Stimulated activated CD4-positive, alpha-beta T cell treated with anti-CD3 and anti-CD28 coated beads, Interleukin-15, amount 100 ng/mL, for 48 hours (primary cell): ENCODE data around the gene APOBEC2.
"Not testable (repeated sequence)": the region's sequence is repeated elsewhere in the genome, so short reads cannot be mapped to it uniquely, and the experiment has no call there.

Source experiments
- DNase-seq, 2 donors: peaks; one replicate each; pipeline ENCODE4 v3.0.0-alpha.2; 2020; ENCODE audit warnings: low read depth in 2 of 2

The APOBEC2 gene

DNA sequence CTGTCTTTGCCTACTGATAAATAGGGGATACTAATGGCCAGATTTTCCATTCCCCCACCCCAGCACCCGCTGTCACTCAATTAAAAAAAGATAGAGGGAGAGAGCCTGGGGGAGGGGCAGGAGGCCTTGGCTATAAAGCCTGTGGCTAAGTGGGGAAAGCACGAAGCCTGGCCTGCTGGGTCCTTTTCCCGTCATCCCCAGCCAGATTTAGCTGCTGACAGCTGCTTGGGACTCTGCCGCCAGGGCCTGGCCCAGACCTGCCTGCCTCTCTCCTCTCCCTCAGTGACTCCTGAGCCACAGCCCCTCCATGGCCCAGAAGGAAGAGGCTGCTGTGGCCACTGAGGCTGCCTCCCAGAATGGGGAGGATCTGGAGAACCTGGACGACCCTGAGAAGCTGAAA is at the start of gene APOBEC2:
APOBEC2 (plus strand) TSS at position 162 of the 400 bp plus-strand sequence; CDS start at position 308, 146 bp downstream.
- no peak for DNase-seq

DNA sequence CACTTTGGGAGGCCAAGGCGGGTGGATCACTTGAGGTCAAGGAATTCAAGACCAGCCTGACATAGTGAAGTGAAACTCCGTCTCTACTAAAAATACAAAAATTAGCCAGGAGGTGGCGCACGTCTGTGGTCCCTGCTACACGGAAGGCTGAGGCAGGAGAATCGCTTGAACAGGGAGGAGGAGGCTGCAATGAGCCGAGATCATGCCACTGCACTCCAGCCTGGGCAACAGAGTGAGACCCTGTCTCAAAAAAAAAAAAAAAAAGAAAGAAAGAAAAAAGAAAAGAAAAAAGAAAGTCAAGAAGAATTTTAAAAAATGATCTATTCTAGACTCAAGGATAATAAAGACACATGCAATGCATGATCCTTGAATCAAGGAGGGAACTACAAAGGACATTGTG is 46.8 kb upstream of the APOBEC2 start:
- DNase-seq, result peak; percentile 11 to 34

DNA sequence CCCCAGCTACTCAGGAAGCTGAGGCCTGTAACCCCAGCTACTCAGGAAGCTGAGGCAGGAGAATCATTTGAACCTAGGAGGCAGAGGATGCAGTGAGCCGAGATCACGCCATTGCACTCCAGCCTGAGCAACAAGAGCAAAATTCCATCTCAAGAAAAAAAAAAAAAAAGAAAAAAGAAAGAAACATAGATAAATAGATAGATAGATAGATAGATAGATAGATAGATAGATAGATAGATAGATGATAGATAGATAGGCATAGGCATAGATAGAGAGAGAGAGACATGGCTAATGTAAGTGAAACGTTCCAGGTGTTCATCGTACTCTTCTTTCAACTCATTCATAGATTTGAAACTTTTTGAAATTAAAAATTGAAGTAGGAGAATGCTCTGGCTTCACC is 46.0 kb upstream of the APOBEC2 start:
- not testable (repeated sequence) for DNase-seq

DNA sequence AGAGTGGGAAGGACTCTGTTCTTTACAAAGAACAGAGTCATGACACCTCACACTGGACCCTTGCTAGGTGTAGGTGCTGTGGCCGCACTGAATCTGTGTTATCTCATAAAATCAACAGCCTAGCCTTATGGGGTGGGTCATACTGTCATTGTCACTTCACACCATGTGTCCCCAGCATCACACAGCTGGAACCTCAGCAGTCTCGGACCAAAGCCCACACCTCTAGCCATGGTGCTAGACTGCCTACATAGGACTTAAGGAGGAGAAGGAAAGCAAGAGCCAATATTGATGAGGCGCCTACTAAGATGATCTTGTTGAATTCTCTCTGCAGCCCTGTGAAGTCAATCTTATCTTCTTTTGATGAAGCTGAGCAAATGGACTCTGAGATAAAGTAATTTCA is 45.0 kb upstream of the APOBEC2 start:
- no peak for DNase-seq

DNA sequence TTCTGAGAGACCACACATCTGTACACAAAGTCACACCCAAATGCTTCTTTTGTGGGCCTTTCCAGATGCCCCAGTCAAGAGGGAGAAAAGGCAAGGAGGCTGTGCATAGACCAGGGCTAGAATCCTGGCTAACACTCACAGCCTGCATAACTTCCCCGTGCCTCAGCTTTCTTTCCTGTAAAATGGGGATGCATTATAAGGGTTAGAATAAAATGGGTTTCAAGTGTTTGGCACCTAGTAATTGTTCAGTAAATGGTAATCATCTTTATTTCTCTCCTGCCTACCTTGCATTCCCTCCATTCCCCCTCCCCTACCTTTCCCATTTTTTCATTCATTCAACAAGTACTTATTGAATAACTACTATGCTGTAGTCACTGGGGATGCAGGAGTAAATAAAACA is 43.3 kb upstream of the APOBEC2 start:
- no peak for DNase-seq

DNA sequence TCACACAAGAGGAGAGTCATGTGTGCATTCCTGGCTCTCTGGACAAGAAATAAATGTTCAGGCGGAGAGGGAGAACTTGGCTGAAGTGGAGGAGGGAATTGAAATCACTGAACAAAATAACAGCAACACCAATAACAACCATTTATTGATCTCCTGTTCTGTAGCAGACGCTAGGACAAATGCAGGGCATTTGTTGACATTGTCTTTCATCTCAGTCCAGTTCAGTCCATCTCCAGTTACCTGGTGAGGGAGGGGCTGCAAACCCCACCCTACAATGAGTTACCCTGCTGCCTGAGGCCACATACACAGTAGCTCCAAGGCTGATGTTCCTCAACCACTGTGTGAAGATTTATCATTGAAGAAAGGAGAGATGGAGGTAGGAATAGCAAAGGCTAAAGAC is 41.3 kb upstream of the APOBEC2 start:
- no peak for DNase-seq

DNA sequence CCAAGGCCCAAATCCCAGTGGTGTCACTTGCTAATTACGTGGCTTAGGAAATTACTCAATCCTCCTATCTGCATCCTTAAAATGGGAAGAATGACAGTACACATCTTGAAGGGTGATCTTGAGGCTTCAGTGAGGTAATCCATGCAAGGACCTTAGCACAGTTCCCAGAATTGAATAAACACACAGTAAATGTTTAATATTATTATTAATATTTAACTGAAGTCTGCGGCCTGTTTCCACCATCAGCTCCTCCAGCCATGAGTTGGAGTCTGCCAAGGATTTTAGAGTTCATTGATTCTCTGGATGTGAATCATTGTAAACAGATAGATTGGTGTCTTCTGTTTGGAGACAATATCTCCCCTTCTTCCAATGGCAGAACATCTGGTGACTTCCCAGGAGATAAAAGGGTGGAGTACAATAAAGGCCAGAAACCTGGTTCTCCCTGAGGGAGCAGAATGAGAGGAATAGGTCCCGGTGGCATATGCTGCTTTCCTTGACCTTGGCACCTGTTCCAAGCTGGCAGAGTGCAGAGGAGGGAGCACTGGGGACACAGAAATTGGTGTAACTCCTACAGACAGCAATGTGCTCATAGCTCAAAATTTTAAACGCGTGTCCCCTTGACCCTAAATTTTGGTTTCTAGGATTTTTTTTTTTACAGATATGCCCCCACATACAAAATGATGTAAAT is 39.4 kb upstream of the APOBEC2 start:
- no peak for DNase-seq

DNA sequence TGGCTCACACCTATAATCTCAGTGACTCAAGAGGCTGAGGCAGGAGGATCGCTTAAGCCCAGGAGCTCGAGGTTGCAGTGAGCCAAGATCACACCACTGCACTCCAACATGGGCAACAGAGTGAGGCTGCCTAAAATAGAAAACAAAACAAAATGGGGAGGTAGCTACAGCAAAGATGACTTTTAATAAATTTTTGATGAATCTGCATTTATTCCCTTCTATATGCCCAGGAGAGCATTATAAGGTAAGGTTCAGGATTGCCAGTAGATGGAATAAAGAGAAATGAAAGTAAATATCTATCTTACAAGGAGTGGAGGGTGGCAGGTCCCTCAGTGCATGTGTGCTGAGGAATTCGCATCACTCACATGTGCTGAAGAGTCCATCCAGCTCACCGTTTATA is 38.2 kb upstream of the APOBEC2 start:
- no peak for DNase-seq

DNA sequence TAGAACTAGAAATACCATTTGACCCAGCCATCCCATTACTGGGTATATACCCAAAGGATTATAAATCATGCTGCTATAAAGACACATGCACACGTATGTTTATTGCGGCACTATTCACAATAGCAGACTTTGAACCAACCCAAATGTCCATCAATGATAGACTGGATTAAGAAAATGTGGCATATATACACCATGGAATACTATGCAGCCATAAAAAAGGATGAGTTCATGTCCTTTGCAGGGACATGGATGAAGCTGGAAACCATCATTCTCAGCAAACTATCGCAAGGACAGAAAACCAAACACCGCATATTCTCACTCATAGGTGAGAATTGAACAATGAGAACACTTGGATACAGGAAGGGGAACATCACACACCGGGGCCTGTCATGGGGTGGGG is 37.1 kb upstream of the APOBEC2 start:
- not testable (repeated sequence) for DNase-seq

DNA sequence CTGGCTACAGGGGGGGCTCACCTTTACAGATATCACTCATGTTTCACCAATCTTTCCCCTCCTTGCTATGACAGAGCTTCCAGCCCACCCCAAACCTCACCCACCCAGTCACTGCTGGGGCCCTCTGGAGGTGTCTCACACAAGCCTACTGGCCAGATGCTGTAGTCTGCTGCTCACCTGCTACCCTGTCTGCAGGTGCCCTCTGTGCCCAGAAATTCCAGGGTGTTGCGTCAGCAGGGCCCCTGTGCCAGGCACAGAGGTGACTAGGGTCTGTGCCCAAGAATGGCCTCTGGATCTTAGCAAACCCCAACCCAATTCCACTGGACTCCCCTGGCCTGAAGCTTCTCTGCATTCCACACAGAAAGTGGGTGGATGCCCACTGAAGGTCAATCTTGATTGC is 35.3 kb upstream of the APOBEC2 start:
- DNase-seq, result no peak

DNA sequence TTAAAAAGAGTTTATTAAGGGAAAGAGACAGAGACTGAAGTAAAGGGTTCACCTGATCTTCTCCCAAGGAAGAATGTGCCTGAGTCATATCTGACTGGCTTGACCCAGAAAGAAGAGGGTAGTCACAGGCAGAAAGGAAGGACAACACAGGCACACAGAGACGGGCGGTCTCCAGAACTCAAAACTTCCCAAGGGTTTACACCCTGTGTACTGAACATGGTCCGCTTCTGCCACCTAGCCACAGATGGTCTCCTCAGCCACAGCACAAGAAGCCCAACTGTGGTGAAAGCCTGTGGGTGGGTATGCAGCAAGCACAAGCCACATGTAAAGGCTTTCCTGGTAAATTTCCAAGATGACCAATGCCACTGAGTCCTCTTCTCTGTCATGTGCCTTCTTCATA is 31.2 kb upstream of the APOBEC2 start:
- DNase-seq, result no peak

DNA sequence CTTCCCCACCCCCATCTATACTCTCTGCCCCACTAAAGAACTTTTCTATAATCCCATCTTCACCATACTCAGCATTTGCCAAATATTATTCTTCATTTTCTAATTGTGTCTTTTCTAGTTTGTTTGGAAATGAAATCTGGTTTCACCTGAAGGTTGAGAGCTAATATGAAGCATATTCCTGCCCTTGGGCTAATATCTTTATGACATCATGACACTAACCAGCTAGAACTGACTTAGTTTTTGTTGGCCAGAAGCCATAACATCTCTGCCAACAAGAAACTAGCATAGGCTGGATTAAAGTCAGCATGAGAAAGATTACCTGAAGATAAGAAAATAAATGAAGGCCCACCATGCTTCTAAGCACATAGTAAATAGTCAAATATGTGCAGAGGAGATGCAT is 30.7 kb upstream of the APOBEC2 start:
- no peak for DNase-seq

DNA sequence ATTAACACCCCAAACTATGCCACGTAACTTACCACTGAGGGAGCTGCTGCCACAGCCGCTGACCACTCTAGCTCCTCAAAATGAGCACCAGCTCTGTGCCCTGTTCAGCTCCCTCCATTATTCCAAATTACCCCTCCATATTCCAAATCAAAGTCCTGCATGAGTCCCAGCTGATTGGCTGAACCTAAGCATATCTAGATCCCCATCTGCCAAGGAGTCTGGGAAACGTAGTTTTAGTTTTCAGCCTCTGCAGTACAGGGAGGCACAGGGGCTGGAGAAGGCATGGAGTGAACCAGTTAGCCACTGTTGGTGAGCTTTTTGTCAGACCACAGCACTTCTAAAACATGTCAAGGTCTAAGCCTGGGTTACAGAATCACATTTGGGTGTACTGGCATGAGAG is 29.9 kb upstream of the APOBEC2 start:
- DNase-seq, result no peak

DNA sequence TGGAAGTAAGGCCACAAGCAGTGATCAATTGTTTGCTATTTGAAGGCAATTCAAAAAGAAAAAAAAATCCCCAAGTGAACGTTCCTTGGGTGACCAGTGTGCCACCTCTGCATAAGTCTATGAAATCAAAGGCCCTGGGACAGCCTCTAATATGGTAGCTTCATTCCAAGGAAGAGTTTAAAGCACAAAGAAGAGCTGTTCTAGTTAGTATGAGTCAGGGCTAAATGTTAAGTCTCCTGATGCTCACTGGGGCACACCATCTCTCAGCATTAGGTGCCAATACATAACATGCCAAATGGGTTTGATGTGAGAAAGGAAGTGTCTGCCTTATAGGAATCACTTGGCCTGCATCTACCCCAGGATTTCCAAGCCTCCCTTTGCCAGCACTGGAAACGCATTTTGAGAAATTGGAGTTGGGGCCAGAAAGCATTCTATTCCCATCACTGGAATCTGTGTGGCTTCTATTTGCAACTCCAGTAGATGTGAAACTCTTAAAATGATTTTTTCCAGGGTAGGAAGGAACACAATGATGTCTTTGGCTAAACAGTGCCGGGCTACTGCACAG is 27.0 kb upstream of the APOBEC2 start:
- no peak for DNase-seq

DNA sequence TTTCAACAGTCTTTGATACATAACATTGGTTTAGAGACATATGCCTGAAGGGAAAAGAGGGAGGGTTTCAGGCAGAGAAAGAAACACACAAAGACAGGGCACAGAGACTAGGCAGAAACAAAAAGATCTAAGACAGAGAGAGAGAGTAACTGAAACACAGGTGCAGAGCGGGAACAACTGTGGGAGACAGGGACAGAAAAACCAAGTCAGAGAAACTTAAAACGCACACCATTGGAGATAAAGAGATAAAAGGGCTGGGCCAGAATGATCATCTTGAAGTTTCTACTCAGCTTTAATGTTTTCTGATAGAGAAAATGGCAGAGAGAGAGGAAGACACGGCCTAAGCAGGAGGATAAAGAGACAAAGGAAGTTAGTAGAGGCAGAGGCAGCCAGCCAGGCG is 25.8 kb upstream of the APOBEC2 start:
- DNase-seq, result no peak

DNA sequence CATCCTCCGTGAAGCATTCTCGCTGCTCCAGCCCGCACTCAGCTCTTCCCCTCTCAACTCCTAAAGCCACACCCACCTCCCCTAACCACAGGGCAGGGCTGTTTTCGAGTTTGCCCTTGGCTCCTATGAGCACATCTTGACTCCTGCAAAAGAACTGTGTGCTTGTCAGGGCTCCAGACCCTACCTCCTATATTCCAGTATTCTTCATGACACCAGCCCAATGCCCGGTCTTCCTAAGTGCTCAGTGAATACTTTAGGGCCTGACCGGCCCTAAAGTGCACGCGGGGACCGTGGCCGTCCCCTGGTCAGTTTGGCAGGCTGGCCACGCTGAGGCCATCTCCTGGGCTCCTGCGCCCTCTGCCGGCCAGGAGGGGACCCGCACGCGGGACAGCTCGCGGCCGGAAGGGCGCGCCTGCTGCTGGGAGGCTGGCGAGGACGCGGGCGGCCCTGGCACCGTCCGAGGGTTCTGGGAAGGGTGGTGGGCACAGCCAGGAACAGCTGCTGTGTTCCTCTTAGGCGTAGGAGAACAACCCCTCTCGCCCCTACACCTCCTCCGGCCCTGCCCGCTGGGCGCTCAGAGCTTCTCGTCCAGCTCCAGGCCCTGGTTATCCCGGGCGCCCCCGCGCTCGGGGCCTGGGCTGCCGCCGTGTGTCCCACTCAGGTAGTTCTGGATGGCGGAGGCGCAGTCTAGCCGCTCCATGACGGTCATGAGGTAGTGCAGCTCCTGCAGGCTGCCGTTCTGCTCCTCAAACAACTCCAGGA is 25.0 kb upstream of the APOBEC2 start:
- DNase-seq, result peak; percentile 41 to 69

DNA sequence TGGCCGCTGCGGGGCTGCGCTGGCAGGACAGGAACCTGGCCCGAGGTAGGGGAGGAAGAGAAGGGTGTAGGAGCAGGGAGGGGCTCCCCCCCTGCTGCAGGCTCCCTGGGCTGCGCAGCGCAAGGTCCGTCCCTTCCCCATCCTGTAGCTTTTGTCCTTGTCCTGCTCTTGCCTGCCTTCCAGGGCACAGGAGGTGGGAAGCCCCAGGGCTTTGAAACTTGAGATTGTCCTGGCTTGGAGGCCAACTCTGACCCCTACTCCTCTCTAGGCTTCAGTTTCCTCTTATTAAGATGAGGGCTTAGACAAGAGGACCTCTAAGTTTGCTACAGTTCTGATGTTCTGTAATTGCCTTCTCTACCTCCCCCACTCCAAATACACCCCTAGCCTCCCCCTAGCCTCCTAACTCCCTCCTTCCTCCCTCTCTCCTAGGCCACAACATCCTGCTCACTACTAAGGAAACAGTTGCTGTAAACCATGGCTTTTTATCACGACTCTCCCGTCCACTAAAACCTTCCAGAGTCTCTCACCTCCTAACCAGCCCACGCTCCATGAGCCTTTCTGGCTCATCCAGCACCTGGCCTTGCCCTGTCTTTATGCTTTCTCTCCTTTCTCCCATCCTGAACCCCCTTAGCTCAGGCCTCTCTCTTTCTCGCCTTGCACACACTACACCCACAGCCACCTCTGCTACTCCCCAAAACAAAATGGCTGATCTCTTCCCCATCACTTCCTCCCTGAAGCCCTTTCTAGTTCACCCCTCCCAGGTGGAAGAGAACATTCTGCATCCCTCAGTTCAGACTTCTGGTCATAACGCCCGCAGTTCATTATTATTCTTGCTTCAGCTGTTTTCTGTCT is 24.2 kb upstream of the APOBEC2 start:
- DNase-seq, result no peak

DNA sequence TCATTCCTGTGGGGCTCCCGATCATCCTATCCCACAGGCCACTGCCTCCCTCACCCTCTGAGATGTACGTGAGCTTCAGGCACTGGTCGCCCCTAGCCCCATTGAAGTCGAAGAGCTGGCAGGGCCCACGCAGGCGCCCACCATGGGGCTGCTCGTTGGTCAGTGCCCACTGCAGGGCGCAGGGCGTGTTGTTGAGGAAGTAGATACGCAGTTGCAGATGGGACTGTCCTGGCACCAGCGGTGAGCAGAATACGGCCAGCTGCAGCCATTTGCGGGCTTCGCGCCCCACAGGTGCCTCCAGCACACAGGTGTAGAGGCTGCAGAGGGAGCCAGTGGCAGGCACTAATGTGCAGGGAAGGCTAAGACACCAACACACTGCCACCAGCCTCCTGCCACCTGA is 20.2 kb upstream of the APOBEC2 start:
- no peak for DNase-seq

DNA sequence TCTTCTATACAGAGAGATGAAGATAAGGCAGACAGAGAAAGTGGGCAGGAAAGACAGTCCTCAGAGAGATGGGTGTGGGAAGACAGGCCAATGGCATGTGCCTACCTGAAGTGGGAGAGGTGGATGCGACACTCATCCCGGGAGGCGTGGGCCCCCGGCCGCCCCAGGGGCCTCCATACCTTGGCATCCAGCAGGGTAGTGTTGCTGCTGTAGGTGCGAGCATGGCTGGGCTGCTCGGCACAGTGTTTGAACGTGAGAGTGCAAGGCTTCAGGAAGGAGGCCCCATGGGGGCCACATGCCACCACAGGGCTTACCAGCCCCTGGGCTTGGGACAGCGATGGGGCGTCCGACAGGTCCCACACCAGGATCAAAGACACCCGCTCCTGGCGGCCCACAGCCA is 19.2 kb upstream of the APOBEC2 start:
- no peak for DNase-seq

DNA sequence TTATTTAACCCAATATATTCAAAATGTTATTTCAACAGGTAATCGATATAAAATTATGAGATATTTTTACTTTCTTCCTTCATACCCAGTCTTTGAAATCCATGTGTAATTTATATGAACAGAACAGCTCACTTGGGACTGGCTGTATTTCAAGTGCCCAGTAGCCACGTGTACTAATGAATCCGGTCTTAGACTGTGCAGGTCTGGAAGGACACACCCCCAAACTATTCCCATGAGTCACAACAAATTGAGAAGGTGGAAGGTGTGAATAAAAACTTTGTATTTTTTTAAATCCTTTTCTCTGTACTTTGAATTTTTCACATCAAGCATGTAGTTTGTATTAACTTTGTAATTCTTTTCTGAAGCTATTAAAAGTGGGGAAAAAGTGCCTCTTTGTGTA is 16.8 kb upstream of the APOBEC2 start:
- no peak for DNase-seq

DNA sequence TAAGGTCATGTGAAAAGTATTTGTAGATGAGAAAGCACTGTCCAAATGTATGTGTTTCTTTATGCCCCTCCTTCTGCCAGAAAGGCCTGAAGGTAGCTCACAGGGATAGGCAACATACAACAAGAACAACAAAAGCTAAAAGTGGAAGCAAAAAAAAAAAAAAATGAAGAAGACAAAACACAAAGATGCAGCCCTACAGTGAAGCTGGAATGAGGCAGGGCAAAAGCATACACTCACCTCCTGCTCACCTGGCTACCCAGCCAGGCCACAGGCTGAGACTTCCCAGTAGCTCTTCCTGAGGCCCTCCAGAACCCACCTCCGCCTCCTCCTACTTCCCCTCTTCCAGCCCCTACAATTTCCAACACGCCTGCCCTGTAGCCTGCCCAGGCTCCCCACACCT is 16.4 kb upstream of the APOBEC2 start:
- DNase-seq, result no peak
